Suprapubic skin (tissue), 4 donors: ENCODE results near the gene GEMIN5.

Source experiments
- CTCF ChIP-seq, 2 donors: fragments of 200-600 bp in 1 of 2; fragments of 450-650 bp in 1 of 2; sonication (generic) in 1 of 2; IDR thresholded peaks; one replicate each; pipeline ENCODE4 v1.5.1; 2016 to 2019; ENCODE audit warnings: antibody characterized with exemption in 2 of 2, mild to moderate bottlenecking in 1 of 2, moderate library complexity in 1 of 2
- POLR2A ChIP-seq, 2 donors: fragments of 450-650 bp; IDR thresholded peaks; one replicate each; pipeline ENCODE4 v1.6.1; 2017; ENCODE audit warnings: antibody characterized with exemption in 2 of 2, mild to moderate bottlenecking in 2 of 2, moderate library complexity in 2 of 2
- POLR2AphosphoS5 ChIP-seq, 3 donors: sonication (generic); formaldehyde crosslinking; IDR thresholded peaks; one replicate each; pipeline ENCODE4 v1.6.1; 2017; ENCODE audit warnings: antibody characterized with exemption in 3 of 3

GRCh38 chr5:154923441-154924430, 14.3 kb downstream of the GEMIN5 start:
- no peak for TF ChIP-seq CTCF (IDR thresholded peaks at IDR 0.05)
- TF ChIP-seq POLR2AphosphoS5 (IDR thresholded peaks at IDR 0.05), result no peak
- no peak for TF ChIP-seq POLR2A (IDR thresholded peaks at IDR 0.05)
